AG08395 (cell line): ENCODE measurements around the gene SNX9.
"Not testable (repeated sequence)": the region's sequence is repeated elsewhere in the genome, so short reads cannot be mapped to it uniquely, and the experiment has no call there.

Experiments used
- DNase-seq: peaks from one replicate; pipeline ENCODE4 v3.0.0; 2012; ENCODE audit warnings: mixed read lengths, low spot score

The SNX9 gene

DNA sequence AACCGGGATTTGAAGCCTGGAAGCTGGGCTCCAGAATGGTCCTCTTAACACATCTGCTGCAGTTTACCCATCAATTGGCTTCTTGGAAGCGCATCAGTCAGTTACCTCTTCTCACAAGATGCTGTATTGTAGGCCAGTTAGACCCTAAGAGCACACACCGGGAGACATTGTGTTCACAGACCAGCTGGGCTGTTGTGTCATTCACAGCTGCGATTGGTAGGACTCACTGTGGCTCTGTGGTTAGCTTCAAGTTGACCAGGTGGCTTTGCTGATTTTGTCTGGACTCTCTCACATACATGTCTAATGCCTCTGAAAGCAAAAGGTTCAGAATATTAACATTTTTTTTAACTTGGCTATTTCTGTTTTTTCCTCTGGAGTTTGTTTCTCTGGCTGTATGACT lies 64.8 kb downstream of the SNX9 start:
- DNase-seq, result no peak

DNA sequence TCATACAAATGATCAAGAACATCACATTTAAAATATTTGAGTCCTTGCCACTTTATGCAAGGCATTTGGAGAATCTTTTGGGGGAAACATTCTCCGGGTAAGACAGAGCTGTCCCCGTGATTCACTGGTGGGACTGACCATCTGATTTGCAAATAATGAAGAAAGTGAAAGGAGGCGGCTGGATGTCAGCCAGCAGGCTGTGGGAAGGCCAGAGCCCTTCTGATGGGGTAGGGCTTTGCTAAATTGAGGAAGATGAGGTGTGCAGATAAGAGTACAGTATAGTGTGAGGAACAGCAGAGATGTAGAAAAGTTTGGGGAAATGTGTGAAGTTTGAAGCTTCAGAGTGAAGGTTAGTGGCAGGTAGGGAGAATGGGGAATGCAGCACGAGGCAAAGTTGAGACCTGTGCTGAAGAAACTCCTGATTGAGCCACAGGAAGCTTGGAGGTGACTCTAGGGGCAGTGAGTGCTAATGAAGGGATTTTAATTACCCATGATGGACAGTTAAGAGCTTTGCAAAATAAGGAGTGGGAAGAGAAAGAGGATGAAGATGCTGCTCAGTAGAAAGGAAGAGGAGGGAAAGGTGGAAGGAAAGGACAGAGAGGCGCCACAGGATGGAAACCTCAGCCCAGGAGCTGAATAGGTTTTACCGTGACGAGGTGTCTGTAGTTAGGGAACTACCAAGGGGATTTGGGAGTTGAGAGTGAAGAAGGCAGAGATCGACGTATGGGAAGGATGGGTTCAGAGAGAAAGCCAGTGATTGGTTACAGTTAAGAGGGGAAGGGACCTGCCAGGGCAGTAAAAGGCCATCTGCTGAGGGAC lies 68.7 kb downstream of the SNX9 start:
- DNase-seq, result no peak

DNA sequence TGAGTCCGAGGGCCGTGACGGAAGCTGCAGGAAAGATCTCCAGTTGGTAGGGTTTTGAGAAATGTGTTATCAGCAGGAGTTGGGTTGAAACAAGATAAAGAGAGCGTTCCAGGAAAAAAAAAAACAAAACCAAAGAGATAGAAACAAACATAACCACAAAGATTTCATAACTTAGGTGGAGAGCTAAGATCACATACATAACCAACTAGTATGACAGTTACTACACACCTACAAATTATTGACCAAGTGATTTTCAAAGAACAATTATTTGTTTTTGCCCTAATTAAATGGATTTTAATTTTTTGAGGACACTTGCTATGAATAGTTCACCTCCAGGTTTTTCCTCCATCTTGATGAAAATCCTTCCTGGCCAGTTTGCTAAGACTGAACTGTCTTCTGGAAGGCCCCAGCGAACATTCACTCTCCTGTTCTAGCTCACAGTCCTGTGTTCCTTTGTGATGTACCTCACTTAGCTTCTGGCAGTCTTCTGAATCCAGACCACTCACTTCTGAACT lies 69.4 kb downstream of the SNX9 start:
- DNase-seq, result no peak

DNA sequence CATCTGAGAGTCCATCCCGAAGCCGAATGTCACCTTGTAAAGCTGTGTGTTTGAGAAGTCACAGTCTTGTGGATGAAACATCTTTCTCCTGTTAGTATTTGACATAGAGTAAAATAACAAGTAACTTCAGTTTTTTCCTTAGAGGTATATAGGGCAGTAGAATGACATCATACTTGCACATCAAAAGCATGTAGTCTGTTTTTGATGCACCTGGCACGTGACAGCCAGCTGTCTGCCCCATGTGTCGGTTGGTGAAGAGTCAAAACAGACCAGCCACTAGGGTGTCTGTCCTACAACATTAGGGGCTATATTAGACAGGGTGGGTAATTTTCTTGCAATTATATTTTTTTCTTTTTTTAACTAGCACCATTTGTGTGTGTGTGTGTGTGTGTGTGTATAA lies 70.2 kb downstream of the SNX9 start:
- no peak for DNase-seq

DNA sequence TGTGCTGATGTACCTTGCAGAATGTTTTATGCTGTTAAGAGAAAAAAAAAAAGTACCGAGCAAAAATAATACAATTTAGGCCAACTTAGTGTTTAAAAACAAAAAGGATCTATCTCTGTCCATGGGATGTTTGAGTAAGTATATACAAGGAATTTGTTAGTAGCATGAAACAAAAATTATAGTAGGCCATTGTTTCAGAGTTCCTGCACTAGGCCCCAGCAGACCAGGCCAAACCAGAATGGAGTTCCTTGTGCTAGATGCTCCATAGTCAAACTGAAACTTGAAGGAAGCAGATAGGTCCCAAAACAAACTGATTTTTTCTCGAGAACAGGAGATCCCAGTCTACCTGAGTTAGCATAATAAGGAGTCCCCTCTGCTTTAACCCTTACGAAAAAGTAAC lies 72.5 kb downstream of the SNX9 start:
- DNase-seq, result no peak

DNA sequence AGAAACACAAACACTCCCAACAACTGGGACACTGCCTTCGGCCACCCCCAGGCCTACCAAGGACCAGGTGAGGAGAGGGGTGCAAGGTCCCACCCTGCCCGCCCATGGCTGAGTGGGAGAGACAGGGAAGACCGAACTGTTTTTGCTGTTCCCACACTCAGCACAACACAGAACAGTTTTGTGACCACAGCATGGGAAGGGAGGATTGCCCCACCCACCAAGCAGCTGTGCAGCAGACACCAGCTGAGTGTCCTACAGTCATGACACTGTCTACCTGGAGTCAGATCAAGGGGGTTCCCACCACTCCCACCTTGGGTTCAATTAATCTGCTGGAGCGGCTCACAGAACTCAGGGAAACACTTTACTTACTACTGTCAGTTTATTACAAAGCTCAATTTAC lies 73.9 kb downstream of the SNX9 start:
- DNase-seq, result no peak

DNA sequence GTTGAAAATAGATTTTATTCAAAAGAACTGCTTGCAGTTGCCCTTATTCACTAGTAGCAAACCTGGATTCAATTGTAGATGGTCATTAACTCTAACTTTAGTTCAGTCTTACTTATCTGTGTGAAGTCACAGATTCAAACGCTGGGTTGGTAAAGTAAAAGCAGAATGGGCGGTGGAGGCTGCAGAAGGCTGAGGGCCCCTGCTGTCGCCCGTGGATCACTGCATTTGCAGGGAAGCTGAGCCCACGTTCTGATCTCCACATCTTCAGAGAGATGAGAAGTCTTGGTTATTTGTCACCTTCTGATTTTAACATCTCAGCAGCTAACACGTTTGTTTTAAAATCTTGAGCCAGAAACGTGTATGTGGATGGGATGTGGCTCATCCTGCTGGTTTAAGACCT lies 75.1 kb downstream of the SNX9 start:
- no peak for DNase-seq

DNA sequence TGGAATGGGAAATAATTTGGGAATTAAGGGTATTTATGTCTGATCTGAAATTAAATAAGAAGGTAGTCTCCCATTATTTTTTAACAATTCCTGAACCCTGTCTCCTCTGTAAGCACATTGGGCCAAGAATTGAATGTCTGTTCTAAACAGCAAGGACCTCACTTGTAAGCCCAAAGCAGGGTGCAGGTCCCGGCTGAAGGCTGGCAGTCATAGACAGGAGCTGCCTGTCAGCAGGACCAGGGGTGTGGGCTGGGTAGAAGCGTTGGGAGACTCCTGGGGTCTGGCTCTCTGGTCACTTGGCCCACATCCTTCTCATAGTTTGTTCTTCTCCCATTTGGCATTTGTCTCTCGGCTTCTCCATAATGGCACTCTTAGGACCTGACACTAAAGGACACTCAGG lies 75.6 kb downstream of the SNX9 start:
- DNase-seq, result no peak

DNA sequence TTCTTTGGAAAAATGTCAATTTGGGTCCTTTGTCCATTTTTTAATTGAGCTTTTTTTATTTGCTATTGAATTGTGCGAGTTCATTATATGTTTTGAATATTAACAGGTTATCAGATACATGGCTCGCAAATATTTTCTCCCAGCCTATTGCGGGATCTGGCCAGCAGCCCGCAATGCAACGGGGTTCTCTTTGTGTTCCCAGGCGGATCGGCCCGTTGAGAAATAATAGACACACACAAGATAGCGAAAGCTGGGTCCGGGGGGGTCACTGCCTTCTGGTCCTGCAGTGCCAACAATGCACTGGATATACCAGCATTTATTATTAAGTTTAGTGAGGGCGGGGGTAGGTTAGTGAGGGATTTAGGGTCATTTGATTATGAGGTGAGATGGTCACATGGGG lies 77.2 kb downstream of the SNX9 start:
- not testable (repeated sequence) for DNase-seq

DNA sequence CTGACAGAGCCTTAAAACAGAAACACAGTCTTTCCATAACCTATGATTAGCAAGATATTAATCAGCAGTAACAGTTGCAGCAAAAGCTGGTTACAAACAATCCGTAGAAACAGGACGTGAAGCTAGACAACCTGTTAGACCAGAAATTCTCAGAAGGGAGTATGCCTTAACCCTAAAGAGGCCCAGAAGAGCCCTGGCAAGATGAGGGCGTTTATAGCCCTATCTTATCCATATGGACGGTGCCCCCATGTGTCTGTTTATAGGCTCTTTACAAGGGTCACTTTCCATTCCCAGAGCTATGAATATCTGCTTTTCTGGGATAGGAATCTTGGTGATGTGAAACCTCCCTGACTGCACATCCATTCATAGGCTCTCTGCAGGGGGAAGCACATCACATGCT lies 77.7 kb downstream of the SNX9 start:
- DNase-seq, result not testable (repeated sequence)

DNA sequence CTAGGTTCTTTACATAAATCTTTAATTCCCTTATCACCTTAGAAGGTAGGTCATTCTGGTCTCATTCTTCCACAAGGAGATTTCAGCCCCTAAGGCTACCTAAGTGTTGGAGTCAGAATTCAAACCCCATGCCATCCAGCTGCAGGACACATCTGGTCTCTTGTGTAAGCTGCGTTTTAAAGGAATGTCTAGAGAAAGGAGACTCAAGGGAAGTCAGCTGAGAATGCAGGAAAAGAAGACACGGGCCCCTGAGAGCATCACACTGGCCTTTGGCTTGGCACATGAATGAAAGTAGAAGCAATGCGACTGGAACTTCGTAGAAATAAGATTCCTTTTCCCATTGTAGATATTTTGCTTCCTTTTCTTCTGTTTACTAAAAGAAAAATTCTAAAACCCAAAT lies 82.0 kb downstream of the SNX9 start:
- no peak for DNase-seq

DNA sequence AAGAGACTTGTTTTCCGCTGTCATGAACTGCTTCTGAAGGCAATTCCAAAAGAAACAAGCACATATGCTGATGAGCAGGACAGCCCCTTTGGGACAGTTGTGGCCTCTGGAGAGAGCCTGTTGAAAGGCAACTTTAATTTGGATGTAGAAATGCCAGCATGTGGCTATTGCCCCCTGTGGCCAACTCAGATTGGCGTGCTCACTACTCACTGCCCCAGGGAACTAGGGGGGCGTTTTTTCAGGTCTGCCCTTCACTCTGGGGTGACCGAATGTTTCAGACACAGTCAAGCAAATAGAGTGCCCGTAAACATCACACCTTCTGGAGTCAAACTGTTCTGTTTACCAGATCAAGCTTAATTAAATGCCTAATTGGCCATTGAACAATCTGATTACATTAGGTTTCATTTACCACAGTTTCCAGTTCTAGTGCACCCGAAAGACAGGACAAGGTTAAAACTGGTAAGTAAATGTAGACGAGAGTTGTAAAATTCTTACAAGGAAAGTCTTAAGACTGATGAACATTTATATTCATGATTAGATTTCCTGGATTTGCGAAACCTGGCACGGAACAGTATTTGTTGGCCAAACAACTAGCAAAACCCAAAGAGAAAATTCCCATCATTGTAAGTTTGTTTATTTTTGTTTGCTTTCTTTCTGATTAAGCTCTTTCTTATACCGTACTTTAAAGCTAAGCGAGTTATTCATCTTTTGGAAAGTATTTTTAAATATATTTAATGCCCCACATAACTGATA lies 82.7 kb downstream of the SNX9 start:
- DNase-seq, result no peak

DNA sequence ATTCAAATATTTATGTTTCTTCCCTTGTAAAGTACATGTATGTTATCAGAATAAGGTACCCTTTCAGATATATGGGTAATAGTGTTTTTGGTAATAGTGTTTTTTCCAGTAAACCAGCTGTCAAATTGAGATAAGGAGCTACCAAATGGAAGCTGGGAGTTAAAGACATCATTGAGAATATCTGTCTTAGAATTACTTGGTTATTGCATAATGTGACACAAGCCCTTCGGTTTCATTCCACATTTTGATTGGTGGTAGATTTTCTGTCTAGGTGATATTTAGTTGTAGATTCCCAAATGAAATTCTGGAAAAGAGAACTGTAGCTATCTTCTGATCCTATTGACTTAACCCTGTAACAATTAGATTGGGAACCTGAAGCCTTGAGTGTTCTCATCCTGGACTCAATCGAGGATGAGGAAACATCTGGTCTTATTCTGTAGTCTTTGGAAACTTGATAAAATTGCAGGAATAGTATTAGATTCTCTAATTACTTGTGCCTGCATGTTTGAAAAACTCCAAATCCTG lies 83.6 kb downstream of the SNX9 start:
- DNase-seq, result no peak

DNA sequence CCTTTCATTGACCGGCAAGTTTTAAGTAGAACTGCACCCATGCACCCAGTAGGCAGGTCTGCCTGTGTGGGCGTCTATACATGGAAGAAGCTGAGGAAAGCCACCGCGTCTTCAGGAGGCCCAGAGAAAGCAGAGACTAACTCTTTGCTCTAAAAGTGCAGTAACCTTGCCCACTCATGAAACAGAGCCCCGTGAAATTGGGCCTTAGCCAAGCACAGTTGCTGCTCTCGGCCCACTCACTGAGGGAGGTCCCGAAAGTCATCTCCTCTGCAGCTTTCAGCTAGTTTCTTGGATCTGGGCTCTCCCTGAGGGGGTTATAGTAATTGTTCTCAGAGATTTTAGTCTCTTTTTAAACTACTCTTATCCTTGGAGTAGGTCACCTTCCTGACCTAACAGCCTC lies 84.6 kb downstream of the SNX9 start:
- no peak for DNase-seq

DNA sequence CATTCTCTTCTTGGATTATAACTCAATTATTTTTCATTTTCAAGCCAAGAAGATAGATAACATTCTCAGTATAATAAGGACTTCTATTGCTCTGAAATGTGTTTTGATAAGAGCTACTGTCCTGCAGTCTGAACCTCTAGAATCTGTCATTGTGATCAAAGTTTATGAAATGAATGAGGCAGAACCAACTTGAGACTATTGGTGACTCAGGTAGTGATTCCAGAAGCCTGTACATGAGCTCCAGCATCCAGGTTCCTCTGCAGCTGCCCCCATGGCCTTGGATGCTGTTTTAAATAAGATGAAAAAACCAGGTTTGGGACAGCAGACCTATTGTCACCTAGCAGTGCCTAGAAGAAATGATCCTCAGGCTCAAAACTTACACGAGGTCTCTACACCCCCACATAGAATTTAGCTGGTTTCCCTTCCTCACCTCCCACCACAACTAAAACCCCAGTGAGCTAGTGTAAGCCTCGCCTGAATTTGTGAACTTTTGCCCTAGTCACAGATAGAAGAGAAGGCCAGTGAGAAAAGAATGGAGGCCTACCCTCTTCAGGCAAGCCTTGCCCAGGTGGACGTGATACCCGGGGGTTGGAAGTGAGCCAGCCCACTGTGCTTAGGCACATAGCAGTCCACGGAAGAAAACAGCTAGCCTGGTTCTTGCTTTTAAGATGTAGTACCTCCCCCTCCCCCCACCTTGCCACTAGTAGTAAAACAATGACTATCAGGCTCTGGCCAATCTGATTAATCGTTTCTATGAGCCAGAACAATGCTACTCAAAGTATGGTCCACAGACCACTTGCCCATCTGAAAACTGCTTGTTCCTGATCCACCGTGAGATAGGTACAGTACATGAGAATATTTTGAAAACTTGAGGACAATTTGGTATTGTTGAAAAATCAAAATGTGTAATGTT lies 85.6 kb downstream of the SNX9 start:
- DNase-seq, result no peak

DNA sequence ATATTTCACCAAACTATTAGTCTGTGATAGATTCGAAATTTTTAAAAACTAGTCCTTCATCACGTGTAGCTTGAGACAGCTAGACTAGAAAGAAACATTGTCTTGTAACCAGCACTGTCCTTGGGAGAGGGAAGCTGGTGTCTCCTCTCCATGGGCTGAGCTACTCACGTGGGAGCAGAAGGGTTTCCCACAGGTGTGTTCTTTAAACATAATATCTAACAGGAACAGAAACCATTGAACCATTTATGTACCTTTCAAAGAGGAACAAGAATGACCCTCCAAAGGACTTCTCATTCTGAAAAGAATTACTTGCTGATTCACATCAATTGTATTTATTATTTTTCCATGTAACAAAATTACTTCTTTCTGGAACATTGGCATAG lies 86.2 kb downstream of the SNX9 start:
- DNase-seq, result no peak

DNA sequence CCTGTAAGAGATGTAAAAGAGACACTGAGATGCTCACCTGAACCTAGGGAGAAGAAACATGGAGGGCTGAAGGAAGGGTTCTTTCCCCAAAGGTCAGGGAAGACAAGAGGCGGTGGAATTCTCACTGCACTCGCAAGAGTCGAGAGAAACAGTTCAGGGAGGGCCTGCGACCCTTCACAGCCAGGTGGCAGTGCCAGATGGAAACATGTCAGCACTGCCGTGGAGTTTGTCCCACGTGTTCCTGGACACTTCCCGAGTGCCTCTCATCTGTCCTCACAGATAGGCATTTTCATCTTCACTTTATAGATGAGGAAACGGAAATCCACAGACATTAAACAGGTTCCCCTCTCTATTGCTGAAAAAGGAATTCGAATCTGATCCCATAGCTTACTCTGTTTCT lies 88.2 kb downstream of the SNX9 start:
- DNase-seq, result no peak

DNA sequence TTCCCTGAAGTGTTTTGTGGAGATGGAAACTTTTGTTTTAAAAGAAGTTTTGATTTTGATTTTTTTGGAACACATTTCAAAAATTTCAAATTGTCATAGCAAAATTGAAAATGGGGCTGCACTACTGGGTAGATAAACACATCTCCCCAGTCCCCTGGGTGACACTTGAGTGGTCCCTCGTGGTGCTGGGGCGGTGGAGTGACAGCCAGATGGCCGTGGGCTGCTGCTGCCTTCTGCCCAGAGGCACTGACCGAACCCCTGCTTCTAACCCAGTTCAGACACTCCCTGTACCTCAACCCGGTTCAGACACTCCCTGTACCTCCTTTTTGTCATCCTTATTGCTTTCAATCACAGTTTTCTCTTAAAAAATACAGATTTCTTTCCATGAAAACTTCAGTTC lies 88.7 kb downstream of the SNX9 start:
- DNase-seq, result no peak

DNA sequence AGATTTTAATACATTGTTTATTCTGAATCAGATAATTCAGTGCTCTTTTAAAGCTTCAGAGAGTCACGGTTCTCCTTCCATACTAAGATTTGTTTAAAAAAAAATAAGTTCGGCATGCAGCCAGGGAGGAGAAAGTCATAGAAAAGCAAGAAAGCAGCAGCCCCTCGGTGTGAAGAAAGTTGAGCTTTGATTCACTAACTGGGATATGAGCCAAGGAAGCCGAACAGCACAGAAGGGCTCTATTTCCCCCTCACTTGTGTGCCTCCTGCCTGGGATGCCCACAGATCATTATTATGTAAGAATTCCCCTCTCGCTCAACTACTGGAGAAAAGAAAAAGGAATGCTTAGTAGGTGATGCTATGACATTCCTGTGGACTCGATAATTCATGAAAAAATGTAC lies 89.3 kb downstream of the SNX9 start:
- peak; percentile 87 for DNase-seq

DNA sequence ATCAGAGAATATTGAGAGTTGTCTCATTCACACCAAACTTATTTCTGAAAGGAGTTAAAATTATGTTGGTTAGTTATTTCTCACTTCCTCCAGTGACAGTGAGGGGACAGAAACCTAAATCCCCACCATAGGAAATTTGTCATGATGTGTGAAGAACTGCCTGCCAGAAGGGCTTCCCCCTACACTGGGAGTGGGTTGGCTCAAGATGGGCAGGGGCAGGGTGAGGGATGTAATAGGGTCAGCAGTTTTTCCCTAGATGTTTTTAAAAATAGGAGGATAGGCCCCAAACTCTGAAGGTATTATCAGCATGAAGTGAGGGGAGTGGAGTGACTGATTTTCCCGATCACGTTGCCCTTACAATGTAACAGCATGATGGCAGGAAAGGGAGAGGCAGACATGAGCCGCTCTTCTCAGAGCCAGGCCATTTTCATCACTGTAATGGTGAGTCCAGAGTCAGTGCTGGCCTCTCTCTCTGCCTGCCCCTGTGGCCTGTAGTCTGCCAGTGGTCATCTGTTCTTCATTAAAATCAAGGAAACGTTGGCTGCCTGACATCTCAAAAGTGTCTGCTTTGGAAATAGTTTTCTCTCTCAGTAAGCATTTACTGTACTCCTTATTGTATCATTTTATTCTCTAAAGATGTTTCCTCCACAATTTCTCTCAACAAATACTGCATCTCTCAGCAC lies 98.8 kb downstream of the SNX9 start:
- peak; percentile 84 for DNase-seq

DNA sequence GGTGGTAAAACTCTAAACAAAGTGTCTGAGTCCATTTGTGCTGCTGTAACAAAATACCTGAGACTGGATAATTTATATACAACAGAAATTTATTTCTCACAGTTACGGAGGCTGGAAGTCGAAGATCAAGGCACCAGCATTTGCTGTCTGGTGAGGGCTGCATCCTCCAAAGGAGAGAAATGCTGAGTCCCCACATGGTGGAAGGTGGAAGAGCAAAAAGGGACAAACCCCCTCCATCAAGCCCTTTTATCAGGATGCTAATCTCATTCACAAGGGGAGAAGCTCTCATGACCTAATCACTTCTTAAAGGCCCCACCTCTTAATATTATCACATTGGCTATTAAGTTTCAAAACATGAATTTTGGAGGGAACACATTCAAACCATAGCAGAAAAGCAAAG lies 102.7 kb downstream of the SNX9 start:
- no peak for DNase-seq

DNA sequence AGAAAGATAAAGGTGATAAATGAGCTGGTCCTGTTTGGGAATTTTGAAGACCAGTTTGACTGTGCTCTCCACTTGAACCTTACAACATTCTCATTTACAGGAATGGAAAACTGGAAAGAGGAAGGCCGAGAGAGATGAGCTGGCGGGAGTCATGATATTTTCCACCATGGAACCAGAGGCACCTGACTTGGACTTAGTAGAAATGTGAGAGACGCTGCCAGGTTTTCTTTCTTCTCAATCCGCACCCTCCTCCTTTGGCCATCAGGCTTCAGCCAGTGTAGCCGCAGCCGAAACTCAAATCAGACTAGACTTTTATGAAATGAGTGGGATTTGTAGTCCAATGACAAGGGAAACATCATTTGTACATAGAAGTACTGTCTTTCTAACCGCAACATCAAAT lies 104.0 kb downstream of the SNX9 start:
- DNase-seq, result no peak
